ENCODE results near the gene TMEM214.

- TF ChIP-seq CTCF (IDR thresholded peaks at IDR 0.05; ENCODE audit: control extremely low read depth in 1 of 3, insufficient read depth in 1 of 3, low read depth in 1 of 3, low read length in 3 of 3) (no peak), BRCA1 (IDR thresholded peaks at IDR 0.05; ENCODE audit: low read depth, low read length) (no peak), MAFK (IDR thresholded peaks at IDR 0.05; ENCODE audit: low read depth, low read length) (no peak), POLR2AphosphoS5 (IDR thresholded peaks at IDR 0.05; ENCODE audit: low read depth, low read length) (no peak), E2F6 (IDR thresholded peaks at IDR 0.05) (no peak), EZH2 (IDR thresholded peaks at IDR 0.05; ENCODE audit: low read depth, low read length, severe bottlenecking) (no peak), POLR2A (IDR thresholded peaks at IDR 0.05; ENCODE audit: control extremely low read depth in 1 of 2, low read depth in 2 of 2, low read length in 2 of 2) (no peak), SP2 (IDR thresholded peaks at IDR 0.05; ENCODE audit: low read length) (no peak)
Observed at GRCh38 chr2:26998323-26998722, 34.4 kb upstream of the TMEM214 start.

All from H1 (cell line).